HepG2 (cell line): ENCODE data around the gene ZNF213. TPM values are rescaled to one million over a fixed set of nuclear protein-coding genes. Genes with fewer than 3 reads are reported as not detected.

Experiments
- ATF7-NPFF ChIP-seq: sonication (generic); formaldehyde crosslinking; IDR thresholded peaks from 2 replicates; pipeline ENCODE4 v1.8.1; 2023; ENCODE audit warnings: mild to moderate bottlenecking, low read depth, missing genetic modification reagents, moderate library complexity
- BRD4 ChIP-seq: sonication (generic); formaldehyde crosslinking; IDR thresholded peaks from 2 replicates; pipeline ENCODE4 v1.4.0; 2020; ENCODE audit warnings: missing genetic modification reagents
- CREM ChIP-seq, 2 experiments: sonication (generic) in 1 of 2; formaldehyde crosslinking in 1 of 2; IDR thresholded peaks; 2 replicates each; pipeline versions ENCODE4 v1.4.0 to v1.6.1; 2016 to 2020; ENCODE audit warnings: antibody characterized with exemption in 1 of 2, mild to moderate bottlenecking in 1 of 2, missing genetic modification reagents in 1 of 2
- EP300 ChIP-seq, 3 experiments: sonication (generic) in 1 of 3; formaldehyde crosslinking in 1 of 3; IDR thresholded peaks; 2 replicates each; pipeline versions ENCODE4 v1.5.1 to v1.6.1; 2011 to 2020; ENCODE audit warnings: low read depth in 2 of 3, low read length in 2 of 3, borderline replicate concordance in 1 of 3, improper control_type of control experiment in 1 of 3, mild to moderate bottlenecking in 1 of 3, missing genetic modification reagents in 1 of 3, moderate library complexity in 1 of 3
- FOXP1 ChIP-seq, 2 experiments: fragments of 450-650 bp in 1 of 2; IDR thresholded peaks; 2 replicates each; pipeline ENCODE4 v1.6.1; 2017 to 2018; ENCODE audit warnings: antibody characterized with exemption in 1 of 2
- GPN1 ChIP-seq: sonication (generic); formaldehyde crosslinking; IDR thresholded peaks from 2 replicates; pipeline ENCODE4 v1.5.1; 2020; ENCODE audit warnings: missing genetic modification reagents, borderline replicate concordance
- HIVEP1 ChIP-seq: sonication (generic); formaldehyde crosslinking; IDR thresholded peaks from 2 replicates; pipeline ENCODE4 v1.4.0; 2020; ENCODE audit warnings: mild to moderate bottlenecking, missing genetic modification reagents
- KLF13 ChIP-seq: sonication (generic); formaldehyde crosslinking; IDR thresholded peaks from 2 replicates; pipeline ENCODE4 v1.4.0; 2020; ENCODE audit warnings: mild to moderate bottlenecking, missing genetic modification reagents
- MAZ ChIP-seq, 2 experiments: sonication (generic) in 1 of 2; formaldehyde crosslinking in 1 of 2; IDR thresholded peaks; 2 replicates each; pipeline versions ENCODE4 v1.5.0 to v1.6.1; 2012 to 2020; ENCODE audit warnings: low read depth in 2 of 2, mild to moderate bottlenecking in 2 of 2, borderline replicate concordance in 1 of 2, improper control_type of control experiment in 1 of 2, low read length in 1 of 2, missing genetic modification reagents in 1 of 2, moderate library complexity in 1 of 2
- MTA3 ChIP-seq: sonication (generic); formaldehyde crosslinking; IDR thresholded peaks from 2 replicates; pipeline ENCODE4 v1.4.0; 2020; ENCODE audit warnings: missing genetic modification reagents
- NR2F2 ChIP-seq: IDR thresholded peaks from 2 replicates; pipeline ENCODE4 v1.6.1; 2012; ENCODE audit warnings: low read depth, inconsistent platforms, borderline replicate concordance
- POLR2A ChIP-seq, 2 experiments: IDR thresholded peaks; 2 replicates each; pipeline ENCODE4 v1.6.1; 2011; ENCODE audit warnings: low read depth in 2 of 2, low read length in 2 of 2, mild to moderate bottlenecking in 1 of 2, moderate library complexity in 1 of 2; ENCODE audit not compliant: insufficient read depth in 1 of 2
- ZNF207 ChIP-seq: fragments of 450-650 bp; IDR thresholded peaks from 2 replicates; pipeline ENCODE4 v1.6.1; 2016; ENCODE audit warnings: antibody characterized with exemption, borderline replicate concordance
- ZNF30 ChIP-seq: sonication (generic); formaldehyde crosslinking; IDR thresholded peaks from 2 replicates; pipeline ENCODE4 v1.5.0; 2020; ENCODE audit warnings: mild to moderate bottlenecking, missing genetic modification reagents
- ZNF747 ChIP-seq: sonication (generic); formaldehyde crosslinking; IDR thresholded peaks from 2 replicates; pipeline ENCODE4 v1.8.1; 2023; ENCODE audit warnings: missing genetic modification reagents, mild to moderate bottlenecking, borderline replicate concordance
- polyA plus RNA-seq, 8 experiments: library from polyadenylated mRNA; depleted of rRNA in 3 of 8; stranded (reverse) in 7 of 8; unstranded in 1 of 8; fragments of >200 nt; fragmentation: Illumina TruSeq in 4 of 8; extraction: Trizol in 4 of 8; gene quantifications; 2 replicates each; pipeline versions ENCODE4 v1.2.1 to v1.2.3, GENCODE V29; 2011 to 2016; ENCODE audit warnings: low read depth in 4 of 8, missing spikeins in 1 of 8, mixed read lengths in 1 of 8; ENCODE audit not compliant: insufficient read depth in 1 of 8
- total RNA-seq, 5 experiments: library from RNA; depleted of rRNA; stranded (reverse); fragments of >200 nt; fragmentation: Illumina TruSeq; extraction: Trizol; gene quantifications; 2 replicates each; pipeline ENCODE4 v1.2.3, GENCODE V29; 2016; ENCODE audit warnings: low read depth in 1 of 5
- TF ChIP-seq, protein P1 (sequence below): sonication (generic); formaldehyde crosslinking; IDR thresholded peaks from 2 replicates; pipeline ENCODE4 v1.5.1; 2020; ENCODE audit warnings: missing genetic modification reagents, mild to moderate bottlenecking, borderline replicate concordance
- TF ChIP-seq, protein P2 (sequence below): sonication (generic); formaldehyde crosslinking; IDR thresholded peaks from 2 replicates; pipeline ENCODE4 v1.4.0; 2020; ENCODE audit warnings: missing genetic modification reagents
- TF ChIP-seq, protein P3 (sequence below): sonication (generic); formaldehyde crosslinking; IDR thresholded peaks from 2 replicates; pipeline ENCODE4 v1.5.0; 2020; ENCODE audit warnings: missing genetic modification reagents, mild to moderate bottlenecking, borderline replicate concordance
- TF ChIP-seq, protein P4 (sequence below): sonication (generic); formaldehyde crosslinking; IDR thresholded peaks from 2 replicates; pipeline ENCODE4 v1.8.0; 2022; ENCODE audit warnings: missing genetic modification reagents, low read depth, mild to moderate bottlenecking, borderline replicate concordance
- TF ChIP-seq, protein P5 (sequence below): sonication (generic); formaldehyde crosslinking; IDR thresholded peaks from 2 replicates; pipeline ENCODE4 v1.4.0; 2020; ENCODE audit warnings: mild to moderate bottlenecking, low read depth, missing genetic modification reagents

Gene ZNF213
- total and polyA plus RNA-seq, 2 of the 13 experiments (the other 11 are each of a cell fraction or from before 2014, with no cell fraction given) = 0.59 to 0.97 TPM

DNA sequence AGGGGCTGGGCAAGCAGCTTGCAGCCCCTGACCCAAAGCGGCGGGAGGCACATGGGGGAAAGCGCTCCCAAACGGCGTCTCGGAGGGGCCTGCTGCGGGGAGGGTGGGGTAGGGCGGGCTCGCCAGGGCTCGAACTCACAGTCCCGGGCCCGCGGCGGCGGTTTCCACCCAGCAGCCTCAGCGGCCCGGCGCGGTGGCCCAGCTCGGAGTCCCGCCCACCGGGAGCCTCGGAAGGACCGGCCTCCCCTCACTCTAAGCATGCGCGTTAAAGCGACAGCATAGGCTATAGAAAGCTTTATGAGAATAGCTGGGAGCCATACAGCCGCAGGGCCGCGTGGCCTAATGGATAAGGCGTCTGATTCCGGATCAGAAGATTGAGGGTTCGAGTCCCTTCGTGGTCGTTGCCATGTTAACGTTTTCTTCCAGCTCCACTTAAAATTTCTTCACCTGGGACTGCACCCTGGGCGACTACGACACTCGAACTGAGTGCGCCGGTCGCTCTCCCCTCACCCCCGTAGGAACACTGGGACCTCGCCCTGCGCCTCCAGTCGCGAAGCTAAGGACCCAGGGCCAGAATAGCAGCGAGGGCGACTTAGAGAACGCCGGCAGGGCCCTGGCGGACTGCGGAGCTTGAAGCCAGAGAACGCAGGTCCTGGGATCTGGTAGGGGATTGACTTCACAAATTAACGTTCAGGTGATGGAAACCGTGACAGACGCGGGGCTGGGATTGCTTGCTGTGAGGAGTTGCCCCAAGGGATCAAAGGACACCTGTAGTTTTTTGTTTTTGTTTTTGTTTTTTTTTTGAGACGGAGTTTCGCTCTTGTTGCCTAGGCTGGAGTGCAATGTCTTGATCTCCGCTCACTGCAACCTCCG, 15.8 kb downstream of the ZNF213 start (continued):
- no peak for TF ChIP-seq ZNF30
- peak; percentile 85; the same call in 1 of the 2 replicates for TF ChIP-seq ZNF747 (CRISPR knock-in tag)
- TF ChIP-seq, protein P1, sequence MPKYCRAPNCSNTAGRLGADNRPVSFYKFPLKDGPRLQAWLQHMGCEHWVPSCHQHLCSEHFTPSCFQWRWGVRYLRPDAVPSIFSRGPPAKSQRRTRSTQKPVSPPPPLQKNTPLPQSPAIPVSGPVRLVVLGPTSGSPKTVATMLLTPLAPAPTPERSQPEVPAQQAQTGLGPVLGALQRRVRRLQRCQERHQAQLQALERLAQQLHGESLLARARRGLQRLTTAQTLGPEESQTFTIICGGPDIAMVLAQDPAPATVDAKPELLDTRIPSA = no peak
- TF ChIP-seq HIVEP1 (CRISPR knock-in tag) = no peak
- TF ChIP-seq, protein P2, sequence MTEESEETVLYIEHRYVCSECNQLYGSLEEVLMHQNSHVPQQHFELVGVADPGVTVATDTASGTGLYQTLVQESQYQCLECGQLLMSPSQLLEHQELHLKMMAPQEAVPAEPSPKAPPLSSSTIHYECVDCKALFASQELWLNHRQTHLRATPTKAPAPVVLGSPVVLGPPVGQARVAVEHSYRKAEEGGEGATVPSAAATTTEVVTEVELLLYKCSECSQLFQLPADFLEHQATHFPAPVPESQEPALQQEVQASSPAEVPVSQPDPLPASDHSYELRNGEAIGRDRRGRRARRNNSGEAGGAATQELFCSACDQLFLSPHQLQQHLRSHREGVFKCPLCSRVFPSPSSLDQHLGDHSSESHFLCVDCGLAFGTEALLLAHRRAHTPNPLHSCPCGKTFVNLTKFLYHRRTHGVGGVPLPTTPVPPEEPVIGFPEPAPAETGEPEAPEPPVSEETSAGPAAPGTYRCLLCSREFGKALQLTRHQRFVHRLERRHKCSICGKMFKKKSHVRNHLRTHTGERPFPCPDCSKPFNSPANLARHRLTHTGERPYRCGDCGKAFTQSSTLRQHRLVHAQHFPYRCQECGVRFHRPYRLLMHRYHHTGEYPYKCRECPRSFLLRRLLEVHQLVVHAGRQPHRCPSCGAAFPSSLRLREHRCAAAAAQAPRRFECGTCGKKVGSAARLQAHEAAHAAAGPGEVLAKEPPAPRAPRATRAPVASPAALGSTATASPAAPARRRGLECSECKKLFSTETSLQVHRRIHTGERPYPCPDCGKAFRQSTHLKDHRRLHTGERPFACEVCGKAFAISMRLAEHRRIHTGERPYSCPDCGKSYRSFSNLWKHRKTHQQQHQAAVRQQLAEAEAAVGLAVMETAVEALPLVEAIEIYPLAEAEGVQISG (CRISPR knock-in tag) = peak; percentile 76
- no peak for TF ChIP-seq GPN1 (CRISPR knock-in tag)
- no peak for TF ChIP-seq POLR2A (IDR thresholded peaks at IDR 0.05; ENCODE audit: insufficient read depth in 1 of 2, low read depth in 2 of 2, low read length in 2 of 2)
- TF ChIP-seq ZNF207 = no peak
- no peak for TF ChIP-seq EP300 (IDR thresholded peaks at IDR 0.05; ENCODE audit: low read depth in 2 of 2, low read length in 2 of 2)
- no peak for TF ChIP-seq EP300 (CRISPR knock-in tag; IDR thresholded peaks at IDR 0.05; ENCODE audit: borderline replicate concordance)
- TF ChIP-seq, protein P3, sequence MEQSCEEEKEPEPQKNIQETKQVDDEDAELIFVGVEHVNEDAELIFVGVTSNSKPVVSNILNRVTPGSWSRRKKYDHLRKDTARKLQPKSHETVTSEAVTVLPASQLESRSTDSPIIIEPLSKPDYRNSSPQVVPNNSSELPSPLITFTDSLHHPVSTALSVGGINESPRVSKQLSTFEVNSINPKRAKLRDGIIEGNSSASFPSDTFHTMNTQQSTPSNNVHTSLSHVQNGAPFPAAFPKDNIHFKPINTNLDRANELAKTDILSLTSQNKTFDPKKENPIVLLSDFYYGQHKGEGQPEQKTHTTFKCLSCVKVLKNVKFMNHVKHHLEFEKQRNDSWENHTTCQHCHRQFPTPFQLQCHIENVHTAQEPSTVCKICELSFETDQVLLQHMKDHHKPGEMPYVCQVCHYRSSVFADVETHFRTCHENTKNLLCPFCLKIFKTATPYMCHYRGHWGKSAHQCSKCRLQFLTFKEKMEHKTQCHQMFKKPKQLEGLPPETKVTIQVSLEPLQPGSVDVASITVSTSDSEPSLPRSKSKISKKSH (CRISPR knock-in tag) = no peak
- no peak for TF ChIP-seq ATF7-NPFF (CRISPR knock-in tag)
- TF ChIP-seq, protein P4, sequence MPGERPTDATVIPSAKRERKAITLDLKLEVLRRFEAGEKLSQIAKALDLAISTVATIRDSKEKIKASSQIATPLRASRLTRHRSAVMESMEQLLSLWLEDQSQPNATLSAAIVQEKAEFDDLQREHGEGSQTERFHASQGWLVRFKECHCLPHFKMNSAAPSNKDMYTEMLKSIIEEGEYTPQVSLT (CRISPR knock-in tag) = peak; percentile 52; the same call in 1 of the 2 replicates
- TF ChIP-seq, protein P5, sequence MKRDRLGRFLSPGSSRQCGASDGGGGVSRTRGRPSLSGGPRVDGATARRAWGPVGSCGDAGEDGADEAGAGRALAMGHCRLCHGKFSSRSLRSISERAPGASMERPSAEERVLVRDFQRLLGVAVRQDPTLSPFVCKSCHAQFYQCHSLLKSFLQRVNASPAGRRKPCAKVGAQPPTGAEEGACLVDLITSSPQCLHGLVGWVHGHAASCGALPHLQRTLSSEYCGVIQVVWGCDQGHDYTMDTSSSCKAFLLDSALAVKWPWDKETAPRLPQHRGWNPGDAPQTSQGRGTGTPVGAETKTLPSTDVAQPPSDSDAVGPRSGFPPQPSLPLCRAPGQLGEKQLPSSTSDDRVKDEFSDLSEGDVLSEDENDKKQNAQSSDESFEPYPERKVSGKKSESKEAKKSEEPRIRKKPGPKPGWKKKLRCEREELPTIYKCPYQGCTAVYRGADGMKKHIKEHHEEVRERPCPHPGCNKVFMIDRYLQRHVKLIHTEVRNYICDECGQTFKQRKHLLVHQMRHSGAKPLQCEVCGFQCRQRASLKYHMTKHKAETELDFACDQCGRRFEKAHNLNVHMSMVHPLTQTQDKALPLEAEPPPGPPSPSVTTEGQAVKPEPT (CRISPR knock-in tag) = no peak
- no peak for TF ChIP-seq MAZ (IDR thresholded peaks at IDR 0.05; ENCODE audit: borderline replicate concordance, low read depth, low read length)
- TF ChIP-seq MAZ (CRISPR knock-in tag; IDR thresholded peaks at IDR 0.05; ENCODE audit: low read depth) = peak; percentile 86
- TF ChIP-seq NR2F2 = peak; percentile 74; the same call in 1 of the 2 replicates
- TF ChIP-seq CREM (IDR thresholded peaks at IDR 0.05) = peak; percentile 19; the same call in 1 of the 2 replicates
- no peak for TF ChIP-seq CREM (CRISPR knock-in tag; IDR thresholded peaks at IDR 0.05)
- no peak for TF ChIP-seq KLF13 (CRISPR knock-in tag)
- peak; percentile 66; the same call in 1 of the 2 replicates for TF ChIP-seq BRD4 (CRISPR knock-in tag)
- no peak for TF ChIP-seq FOXP1 (IDR thresholded peaks at IDR 0.05)
- no peak for TF ChIP-seq FOXP1 (CRISPR knock-in tag; IDR thresholded peaks at IDR 0.05)
- no peak for TF ChIP-seq MTA3 (CRISPR knock-in tag)
